NCI-H2227 (cell line): ENCODE measurements around the gene ERICH6.
A peak's percentile ranks its signal among the peaks of the same experiment; 100 is the strongest.

Source experiments
- DNase-seq: peaks from one replicate; lab custom pipeline; 2025; ENCODE audit not compliant: unreplicated experiment; lab: John Stamatoyannopoulos, UW

ERICH6 gene

DNA sequence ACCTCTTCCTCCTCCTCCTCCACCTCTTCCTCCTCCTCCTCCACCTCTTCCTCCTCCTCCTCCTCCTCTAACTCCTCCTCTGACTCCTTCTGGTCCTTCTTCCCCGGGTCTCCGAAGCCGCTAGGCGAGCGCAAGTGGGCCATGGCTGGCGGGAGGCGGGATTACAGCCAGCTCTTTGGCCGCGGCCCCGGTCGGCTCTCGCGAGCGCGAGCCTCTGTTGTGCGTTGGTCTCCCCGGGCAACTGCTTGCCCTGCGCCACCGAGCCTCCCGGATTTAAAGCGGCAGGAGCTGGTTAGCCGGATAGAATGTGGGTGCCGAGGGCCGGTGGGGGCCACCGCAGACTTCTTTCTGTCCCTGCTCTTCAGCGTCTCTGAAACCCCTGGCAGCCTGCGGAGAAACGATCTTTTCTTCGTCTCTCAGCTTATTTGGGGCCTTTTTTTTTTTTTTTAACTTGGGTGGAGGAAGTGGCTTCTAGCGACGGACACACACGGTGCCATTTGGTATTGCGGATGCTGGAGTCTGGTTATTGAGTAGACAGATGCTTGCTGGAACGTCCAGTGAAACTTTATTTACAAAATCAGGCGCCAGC, at the start of gene ERICH6:
TSS of gene ERICH6 (minus strand) at position 165 of the 589 bp plus-strand sequence. CDS start at position 143, 22 bp downstream.
- DNase-seq, result peak; percentile 89

DNA sequence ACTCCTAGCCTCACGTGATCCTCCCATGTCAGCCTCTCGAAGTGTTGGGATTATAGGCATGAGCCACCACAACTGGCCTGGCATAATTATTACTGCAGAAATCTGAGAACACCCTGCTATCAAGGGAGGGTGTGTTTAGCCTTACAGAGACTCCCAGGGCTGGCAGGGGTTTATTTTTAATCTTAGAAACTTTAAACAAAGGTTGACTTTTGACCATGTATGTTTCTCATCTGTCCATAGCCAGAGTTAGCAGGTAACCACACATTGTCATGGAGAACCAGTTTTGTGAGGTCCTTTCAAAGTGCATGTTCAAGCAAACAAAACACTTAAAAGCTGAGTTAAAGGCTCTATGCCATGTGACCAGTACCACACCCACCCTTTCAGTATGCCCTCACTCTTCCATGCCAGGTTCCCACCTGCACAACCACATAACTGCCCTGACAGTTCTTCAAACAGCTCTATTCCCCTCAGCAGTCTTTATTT, 48.1 kb upstream of the ERICH6 start:
- DNase-seq, result no peak

DNA sequence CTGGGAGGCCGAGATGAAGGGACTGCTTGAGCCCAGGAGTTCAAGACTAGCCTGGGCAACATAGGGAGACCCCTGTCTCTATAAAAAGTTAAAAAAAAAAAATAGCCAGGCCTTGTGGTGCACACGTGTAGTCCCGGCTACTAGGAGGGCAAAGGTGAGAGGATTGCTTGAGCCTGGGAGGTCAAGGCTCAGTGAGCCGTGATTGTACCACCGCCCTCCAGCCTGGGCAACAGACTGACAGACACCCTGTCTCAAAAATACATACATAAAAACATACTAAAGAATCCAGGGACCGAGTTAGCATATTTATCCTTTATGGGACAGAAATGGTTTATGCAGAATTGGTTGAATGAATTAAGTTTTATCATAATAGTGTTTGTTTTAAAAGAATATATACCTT, 45.5 kb upstream of the ERICH6 start:
- DNase-seq, result no peak

DNA sequence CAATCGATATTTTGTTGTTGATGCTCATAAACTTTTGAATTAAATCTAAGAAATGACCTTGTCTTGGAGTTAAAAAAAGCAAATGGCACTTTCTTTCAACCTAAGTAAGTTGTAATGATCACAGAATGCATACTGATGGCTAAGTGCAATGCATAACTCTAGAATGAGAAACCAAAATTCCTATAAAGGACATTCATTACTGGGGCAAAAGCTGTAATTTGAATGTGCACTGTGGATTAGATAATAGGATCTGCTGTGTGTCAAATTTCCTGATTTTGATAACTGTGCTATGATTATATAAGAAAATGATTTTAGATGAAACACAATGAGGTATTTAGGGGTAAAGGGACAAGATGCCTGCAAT, 44.9 kb upstream of the ERICH6 start:
- no peak for DNase-seq

DNA sequence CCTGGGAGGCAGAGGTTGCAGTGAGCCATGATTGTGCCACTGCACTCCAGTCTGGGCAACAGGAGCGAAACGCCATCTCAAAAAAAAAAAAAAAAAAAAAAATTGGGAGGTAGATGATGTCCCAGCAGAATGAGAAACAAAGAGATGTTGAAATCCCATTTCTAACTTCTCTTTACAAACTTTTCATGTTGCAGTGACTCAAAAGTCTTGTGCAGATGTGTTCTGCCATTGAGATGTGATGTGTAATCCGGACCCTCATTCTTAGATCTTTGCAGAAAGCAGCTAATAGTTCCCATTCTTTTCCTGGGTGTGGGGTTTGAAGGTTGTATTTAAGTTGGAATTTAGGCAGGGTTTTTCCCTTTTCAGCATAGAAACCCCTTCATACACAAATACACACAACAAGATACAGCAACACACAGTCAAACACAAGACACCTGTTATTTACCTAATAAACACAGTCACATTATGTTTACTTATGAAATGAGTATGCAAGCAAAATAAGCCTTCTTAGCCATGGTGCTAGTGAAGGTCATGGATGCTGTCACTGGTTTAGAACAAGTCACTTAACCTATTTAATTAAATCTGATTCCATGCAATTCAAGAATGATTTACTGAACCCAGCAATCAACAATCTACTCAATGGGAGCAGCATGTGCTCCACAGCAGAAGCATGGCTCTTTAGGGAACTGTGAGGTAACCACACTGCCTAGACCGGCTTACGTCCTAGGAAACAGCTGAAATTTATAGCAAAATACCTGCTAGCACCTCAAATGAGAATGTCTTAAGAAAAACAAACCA, 44.4 kb upstream of the ERICH6 start:
- DNase-seq, result no peak

DNA sequence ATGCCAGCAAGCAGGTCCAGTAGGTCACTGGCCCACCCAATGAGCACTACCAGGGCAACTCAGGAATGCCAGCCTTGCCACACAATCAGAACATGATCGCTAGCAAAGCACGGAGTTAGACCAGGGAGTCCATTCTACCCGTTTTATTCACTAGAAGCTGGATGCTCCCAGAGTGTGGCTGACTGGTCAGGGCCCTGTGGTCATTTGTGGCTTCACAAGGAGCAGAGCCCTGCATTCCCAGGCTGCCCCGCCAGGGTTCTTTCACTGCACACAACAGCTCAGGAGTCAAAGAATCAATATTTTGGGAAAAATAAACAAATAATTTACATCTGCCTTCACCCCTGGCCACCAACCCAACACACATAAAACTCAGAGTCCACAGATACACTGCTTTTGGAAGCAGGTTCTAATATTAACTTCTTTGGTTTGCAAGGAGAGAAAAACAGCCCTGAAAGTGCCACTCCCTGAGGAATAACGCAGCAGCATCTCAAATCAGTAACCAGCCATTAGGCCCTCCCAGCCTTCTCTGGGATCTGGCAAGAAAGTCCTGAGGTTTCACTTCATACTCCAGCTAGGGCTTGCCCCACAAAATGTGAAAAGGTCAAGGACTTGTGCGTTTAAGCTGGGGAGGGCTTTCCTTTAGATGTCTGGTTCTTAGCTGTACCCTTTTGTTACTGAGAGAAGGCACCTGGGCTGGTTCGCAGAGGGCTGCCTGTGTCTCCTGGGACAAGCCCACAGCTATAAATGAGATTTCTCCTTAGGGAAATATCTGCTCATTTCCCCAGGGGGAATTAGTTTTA, 43.3 kb upstream of the ERICH6 start:
- no peak for DNase-seq

DNA sequence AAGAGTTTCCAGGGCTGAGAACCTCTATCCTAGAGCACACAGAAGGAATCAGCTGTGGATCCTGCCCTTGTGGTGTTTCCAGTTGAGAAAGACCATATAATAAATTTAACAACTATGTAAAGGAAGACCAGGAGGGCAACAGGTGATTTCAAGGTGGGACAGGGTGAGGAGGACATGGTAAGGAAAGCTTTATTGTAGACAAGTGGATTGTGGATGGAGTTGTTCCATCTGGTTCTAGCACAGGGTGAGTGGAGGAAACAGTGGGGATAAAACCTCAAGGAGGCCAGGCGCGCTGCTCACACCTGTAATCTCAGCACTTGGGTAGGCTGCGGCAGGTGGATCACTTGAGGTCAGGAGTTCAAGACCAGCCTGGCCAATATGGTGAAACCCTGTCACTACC, 42.1 kb upstream of the ERICH6 start:
- no peak for DNase-seq

DNA sequence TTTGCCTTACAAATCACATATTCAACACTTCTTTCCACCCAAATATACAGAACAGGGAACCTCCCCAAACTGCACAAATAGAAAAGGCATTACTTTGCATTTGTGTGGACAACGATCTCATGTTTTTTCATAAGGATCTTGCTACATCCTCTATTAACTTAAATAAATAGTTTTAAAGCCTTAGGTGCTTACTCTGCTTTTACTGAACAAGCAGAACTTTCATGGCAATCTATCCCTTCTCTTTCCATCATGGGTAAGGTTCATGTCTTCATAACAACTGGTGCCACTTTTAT, 41.1 kb upstream of the ERICH6 start:
- DNase-seq, result no peak

DNA sequence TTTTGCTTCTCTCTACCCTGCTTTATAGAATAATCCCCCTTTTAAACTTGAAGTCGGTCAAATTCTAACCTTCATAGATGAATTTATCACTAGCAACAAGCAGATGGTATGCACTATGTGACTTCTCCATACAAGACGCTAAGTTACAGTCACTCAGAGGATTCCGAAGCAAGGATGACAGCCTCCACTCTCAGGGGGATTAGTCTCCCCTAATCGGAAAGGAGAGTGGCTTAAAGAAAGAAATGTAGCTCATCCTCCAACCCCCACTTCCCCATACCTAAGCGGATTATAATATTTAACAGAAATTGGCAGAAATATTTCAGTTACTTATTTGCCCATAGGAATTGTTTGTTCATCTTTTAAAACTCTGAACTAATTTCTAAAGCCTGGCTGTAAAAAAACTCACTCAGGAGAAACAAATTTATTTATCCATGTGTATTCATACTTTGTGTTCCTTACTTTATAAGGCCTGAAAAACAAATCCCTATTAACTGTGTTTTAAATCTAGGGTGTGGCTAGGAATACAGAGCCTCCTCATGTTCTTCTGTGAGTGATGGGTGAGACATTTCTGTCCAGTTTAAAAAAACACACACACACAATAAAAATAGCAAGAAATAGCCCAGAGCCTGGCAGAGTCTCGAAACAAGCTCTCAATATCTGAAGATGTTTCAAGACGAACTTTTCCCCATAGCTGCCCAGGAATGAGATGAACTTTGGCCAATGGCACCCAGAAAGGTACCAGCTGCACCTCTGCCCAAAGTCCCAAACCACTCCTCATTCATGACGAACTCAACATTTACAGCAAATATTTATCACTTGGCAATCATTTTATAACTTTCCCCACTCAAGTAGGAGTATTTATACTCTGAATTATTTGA, 40.6 kb upstream of the ERICH6 start:
- DNase-seq, result no peak

DNA sequence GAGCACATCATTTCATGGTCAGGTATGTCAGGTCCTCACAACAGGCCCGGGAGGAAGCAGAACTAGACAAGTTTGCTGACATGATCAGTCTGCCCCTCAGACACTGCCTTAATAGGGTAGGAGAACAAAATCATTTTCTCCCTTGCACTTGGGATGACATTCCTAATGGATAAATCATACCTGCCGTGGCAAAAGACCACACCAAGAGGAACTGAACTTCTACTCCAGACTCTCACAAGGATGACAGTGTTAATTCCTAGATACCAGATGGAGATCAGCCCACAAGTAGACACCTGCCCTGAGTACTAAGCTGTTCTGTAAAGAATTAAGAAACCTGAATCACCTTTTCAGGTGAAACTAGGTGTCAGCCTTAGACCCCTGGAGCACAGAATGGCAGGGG, 39.8 kb upstream of the ERICH6 start:
- no peak for DNase-seq

DNA sequence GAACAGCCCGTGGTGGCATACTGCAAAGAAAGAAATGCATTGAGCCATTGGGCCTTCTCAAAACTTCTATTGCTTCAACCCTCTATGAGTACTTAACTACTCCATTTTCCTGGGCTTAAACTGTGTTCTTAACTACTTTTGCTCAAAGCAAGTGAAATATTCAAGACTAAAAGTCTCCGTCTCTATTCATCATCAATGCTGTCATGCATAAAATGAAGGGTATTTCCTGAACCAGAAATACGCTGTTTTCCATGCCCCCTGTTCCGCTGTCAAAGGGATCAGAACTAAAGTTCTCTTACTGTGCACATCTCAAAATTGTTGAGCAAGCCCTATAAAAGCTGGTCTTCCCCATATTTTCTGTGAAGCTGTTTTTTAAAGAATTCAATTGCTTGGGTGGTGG, 39.0 kb upstream of the ERICH6 start:
- DNase-seq, result no peak

DNA sequence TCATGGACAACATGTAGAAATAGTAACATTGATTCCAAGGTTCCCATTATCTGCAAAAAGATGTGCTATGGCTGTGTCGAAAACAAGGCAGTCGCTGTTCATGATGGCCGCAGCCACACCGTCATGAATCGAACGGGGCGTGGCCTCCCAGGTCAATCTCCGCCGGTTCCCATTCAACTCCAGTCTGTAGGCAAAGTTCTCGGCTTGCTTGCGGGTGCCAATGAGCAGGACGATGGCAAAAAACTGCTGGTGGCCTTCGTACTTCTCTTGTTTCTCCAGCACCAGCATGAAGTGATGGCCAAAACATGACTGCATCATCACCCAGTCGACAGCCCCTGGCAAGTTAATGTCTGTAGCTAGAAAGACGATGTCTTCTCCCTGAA, 38.4 kb upstream of the ERICH6 start:
- DNase-seq, result no peak

DNA sequence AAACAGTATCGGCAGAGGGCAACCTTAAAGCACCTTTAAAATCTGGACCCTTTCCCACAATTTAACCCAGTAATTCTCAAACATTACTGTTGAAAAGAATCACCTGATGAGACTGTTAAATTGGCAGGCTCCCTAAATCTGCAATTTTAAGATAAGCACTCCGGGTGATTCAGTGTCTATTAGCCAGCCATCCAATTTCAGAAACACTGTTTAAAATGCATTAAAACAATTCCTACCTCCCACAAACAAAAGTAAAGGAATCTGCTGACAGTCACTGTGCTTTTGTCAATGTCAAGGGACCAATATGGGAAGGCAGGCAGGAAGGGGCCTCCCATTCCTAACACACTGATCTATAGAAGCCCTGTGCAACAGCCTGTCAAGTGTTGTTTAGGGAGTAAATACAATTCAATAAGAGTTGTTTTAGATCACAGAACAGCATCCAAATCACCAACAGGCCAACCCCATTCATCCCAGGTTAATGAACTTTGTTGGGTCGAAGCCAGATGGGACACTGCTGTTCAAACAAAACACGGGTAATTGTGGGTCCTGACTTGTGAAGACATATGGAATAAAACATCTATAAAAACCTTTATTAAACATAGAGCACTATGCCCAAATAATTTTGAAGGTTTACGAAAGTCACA, 37.9 kb upstream of the ERICH6 start:
- no peak for DNase-seq

DNA sequence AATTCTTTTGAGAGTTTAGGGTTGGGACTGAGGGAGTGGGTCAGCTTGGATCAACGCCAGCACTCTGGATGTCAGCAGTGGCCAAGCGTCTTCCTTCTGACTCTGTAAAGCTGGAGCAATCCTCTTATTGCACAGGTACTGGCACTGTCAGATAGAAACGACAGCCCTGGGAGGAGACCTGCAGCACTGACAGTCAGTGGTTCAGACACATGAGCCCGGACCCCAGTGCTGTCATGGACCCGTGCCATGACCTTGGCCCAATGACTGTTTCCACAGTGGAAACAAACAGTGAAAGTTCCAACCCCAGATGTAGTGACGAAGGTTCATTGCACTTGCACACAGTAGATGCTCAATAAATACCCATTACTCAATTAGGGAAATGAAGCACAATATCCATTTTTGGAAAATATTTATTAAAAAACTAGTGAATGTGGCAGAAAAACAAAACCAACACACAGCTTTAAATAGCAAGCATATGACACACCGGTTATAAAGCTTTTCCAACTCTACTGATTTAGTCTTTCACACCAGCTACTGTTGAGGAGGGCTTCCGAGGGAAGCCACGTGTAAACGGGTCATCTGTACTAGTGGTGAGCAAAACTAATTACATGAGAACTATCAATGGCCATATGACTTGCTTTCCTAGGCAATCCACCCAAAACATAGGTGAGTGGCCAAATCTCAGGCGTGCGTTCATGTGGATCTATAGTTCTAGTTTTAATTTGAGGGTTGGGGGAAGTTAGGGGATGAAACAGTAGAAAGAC, 37.2 kb upstream of the ERICH6 start:
- no peak for DNase-seq

DNA sequence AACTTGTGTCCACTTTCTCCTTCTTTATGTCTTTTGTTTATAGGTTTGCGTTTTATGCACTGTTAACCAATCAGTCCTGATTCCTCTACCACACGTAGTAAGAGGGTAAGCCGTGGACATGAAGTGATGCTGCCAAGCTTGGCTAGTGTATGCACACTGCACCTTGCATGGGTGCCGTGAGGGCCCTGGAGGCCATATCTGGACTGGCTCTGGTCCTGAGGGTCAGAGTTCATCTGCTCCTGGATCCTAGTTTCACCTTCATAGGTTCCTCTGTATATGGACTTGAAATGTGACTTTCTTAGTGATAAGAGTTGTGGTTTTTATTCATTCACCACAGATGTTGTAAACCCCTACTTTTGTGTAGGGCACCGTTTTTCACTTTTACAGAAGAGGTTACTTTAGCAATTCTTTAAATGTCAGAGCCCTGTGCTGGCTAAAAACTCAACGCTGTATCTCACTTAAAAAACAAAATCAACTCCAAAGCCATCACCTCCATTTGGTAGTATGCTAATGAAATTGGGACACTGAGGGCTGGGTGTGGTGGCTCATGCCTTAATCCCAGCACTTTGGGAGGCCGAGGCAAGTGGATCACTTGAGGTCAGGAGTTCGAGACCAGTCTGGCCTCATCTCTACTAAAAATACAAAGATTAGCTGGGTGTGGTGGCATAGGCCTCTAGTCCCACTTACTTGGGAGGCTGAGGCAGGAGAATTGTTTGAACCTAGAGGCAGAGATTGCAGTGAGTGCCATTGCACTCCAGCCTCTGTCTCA, 36.3 kb upstream of the ERICH6 start:
- no peak for DNase-seq

DNA sequence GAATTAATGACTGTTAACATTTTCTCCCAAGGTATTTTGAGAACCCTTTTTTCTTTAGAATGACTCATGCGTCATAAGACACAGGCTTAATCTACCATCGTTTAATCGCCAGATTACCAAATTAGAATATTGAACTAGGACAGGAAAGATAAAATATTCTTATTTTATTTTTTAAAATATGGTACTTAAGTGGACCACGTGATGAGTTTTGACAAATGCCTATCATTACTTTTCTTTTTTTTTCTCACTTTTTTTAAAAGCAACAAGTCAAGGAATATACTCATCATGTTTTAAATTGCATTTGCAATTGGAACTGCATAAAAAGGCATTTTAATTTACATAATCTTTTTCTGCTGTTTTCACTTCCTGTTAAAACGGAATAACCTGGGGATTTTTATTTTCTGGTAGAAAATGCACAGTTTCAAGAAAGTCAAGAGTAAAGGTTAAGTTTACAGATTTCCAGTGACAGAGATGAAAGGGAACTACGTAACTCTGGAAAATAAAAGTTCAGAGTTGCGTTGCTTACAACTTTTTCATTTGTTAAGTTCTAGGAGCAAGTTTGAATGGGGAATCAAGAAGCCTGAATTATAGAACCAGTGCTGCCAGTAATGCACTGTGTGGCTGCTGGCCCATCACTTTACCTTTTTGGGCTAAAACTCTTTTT, 35.6 kb upstream of the ERICH6 start:
- no peak for DNase-seq

DNA sequence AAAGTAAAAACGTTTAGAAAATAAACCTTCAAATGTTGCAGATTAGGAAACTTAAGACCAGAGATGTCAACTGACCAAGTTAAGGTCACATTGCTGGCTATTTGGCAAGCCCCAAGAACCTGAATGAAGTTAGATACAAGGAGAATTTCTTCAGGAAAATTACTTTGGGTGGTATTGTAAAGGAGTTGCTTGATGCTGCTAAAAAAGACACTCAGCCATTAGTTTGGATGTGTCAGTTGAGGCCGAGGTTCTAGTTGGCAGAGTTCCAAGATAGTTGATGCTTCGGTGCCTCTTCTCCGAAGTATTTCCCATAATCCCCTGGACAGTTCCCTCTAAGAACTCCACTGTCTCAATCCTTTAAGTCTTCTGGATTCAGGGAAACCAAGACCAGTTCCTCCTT, 35.0 kb upstream of the ERICH6 start:
- no peak for DNase-seq

DNA sequence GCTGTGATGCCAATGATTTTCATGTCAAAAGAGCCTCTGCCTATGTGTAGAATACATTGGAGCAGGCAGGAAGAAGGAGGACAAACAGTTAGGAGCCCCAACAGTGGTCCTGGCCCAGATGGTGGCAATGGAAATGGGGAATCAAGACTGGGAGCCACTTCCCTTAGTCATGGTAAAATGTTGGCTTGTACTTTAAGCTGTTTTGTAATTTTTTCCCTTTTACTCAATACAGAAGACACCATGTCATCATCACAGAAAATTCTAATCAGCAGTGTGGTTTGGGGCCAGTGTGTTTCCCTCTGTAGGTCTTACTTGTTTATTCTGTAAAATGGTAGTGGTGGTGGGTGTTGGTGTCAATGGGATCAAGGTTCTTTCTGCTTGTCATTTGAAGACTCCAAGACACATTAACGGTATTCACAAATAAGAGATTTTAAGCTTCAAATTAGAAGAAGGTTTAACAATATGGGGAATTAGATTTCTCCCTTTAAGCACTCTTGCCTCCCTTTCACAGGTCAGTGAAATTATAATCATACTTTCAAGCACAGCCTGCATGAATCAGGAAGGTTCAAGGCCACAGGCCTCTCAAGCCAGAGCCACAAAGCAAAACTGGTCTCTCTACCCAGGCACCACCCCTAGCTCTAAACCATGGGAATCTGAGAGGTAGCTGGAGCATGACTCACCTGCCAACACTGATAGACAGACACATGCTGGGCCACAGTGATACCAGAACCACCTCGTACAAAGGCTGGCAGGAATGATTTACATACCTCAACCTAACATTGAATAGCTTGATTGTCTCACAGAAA, 34.4 kb upstream of the ERICH6 start:
- no peak for DNase-seq
